Ectodermal cell (in vitro differentiated cells): ENCODE results near the gene PLGLB2.
"Not testable (repeated sequence)": the region's sequence is repeated elsewhere in the genome, so short reads cannot be mapped to it uniquely, and the experiment has no call there.

Experiments used
- H3K27ac ChIP-seq: 2 replicates; pipeline ENCODE4 v1.7.0; 2013; ENCODE audit warnings: mild to moderate bottlenecking, low read depth, low read length; ENCODE audit not compliant: insufficient read depth, poor library complexity, severe bottlenecking
- H3K27me3 ChIP-seq: 2 replicates; pipeline ENCODE4 v1.7.0; 2013; ENCODE audit warnings: mild to moderate bottlenecking, low read length; ENCODE audit not compliant: insufficient read depth, control insufficient read depth, poor library complexity, severe bottlenecking
- H3K36me3 ChIP-seq: one replicate; pipeline ENCODE4 v1.7.0; 2013; ENCODE audit warnings: low read length; ENCODE audit not compliant: control insufficient read depth, insufficient read depth
- H3K4me1 ChIP-seq: one replicate; pipeline ENCODE4 v1.7.0; 2013; ENCODE audit warnings: low read length; ENCODE audit not compliant: control insufficient read depth, insufficient read depth
- H3K4me3 ChIP-seq: 2 replicates; pipeline ENCODE4 v1.7.0; 2013; ENCODE audit warnings: low read depth, low read length, control low read depth; ENCODE audit not compliant: insufficient read depth
- H3K9me3 ChIP-seq: 2 replicates; pipeline ENCODE4 v1.7.0; 2013; ENCODE audit warnings: mild to moderate bottlenecking, low read length, moderate library complexity; ENCODE audit not compliant: control insufficient read depth
- WGBS, 2 experiments: methylation state at CpG; one replicate each; pipeline ENCODE4 v1.1.7; 2013; ENCODE audit warnings: missing lambda C conversion rate in 2 of 2; 5-methylcytosine and 5-hydroxymethylcytosine counted together

Gene PLGLB2

DNA sequence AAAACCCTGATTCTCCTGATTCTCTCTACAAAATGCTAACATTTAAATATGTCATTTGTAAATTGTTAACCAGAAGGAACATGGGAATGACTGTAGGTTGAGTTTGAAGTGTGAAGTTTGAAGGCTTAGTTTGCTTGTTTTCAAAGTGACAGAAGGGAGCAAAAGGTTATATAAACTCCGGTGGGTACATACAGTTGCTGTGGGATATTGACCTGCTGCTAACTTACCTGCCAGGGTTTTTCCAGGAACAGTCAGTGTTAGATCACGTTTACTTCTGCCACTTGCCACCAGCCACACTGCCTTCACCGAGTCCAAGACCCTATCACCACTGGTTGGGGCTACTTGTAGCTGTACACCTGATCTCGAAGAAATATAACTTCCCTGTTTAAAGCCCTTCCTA, 6.9 kb downstream of the PLGLB2 start:
- not testable (repeated sequence) for H3K9me3 ChIP-seq, H3K36me3 ChIP-seq, H3K4me1 ChIP-seq, H3K27me3 ChIP-seq, H3K4me3 ChIP-seq, H3K27ac ChIP-seq
- WGBS, 2 experiments, result 70 to 90% methylated on average over 1 to 2 of the region's 4 CpGs
